GM20000 (cell line): ENCODE measurements around the gene CDC73.

Source experiments
- DNase-seq: peaks from one replicate; pipeline ENCODE4 v3.0.0; 2012; ENCODE audit warnings: low spot score
- TF ChIP-seq, protein P1 (sequence below): IDR thresholded peaks from 2 replicates; pipeline ENCODE4 v1.5.1; 2012; ENCODE audit warnings: mild to moderate bottlenecking, control low read depth; ENCODE audit errors: extremely low read depth, missing control alignments

Gene CDC73

GRCh38 chr1:193144999-193145398 is 23.2 kb downstream of the CDC73 start:
- no peak for DNase-seq

DNA sequence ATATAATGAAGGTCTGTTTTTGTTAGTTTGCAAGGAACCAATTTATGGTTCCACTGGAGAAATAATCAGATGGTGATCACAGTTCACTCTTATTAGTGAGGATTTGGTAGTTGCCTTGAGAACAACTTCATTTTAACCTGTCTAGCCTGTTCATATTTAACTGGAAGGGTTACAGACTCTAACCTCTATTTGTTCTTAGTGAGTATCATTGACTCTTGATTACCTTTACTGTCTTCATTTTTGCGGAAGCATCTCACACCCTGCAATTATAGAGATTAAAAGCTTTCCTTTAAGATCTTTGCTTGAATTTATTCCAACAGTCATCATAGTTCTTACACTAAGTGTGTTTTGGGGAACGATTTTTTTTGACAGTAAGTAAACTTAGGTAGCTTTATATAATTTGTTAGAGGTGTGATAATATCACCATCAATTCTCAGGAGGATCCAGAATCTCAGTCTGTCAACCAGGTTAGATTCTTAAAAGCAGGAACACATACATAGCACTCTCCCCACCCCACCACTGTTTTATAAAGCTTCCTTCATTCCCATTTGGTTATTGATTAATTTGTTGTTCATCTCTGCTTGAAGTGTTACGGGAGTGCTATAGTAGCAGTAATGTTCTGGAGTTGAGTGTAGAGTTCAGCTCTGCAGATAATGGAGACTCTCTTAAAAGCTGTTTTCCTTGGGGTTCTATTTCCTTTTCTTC is 34.4 kb downstream of the CDC73 start:
- TF ChIP-seq, protein P1, sequence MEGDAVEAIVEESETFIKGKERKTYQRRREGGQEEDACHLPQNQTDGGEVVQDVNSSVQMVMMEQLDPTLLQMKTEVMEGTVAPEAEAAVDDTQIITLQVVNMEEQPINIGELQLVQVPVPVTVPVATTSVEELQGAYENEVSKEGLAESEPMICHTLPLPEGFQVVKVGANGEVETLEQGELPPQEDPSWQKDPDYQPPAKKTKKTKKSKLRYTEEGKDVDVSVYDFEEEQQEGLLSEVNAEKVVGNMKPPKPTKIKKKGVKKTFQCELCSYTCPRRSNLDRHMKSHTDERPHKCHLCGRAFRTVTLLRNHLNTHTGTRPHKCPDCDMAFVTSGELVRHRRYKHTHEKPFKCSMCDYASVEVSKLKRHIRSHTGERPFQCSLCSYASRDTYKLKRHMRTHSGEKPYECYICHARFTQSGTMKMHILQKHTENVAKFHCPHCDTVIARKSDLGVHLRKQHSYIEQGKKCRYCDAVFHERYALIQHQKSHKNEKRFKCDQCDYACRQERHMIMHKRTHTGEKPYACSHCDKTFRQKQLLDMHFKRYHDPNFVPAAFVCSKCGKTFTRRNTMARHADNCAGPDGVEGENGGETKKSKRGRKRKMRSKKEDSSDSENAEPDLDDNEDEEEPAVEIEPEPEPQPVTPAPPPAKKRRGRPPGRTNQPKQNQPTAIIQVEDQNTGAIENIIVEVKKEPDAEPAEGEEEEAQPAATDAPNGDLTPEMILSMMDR: no peak
- DNase-seq: no peak

More at GRCh38 chr1:193144999-193145398, 23.2 kb downstream of the CDC73 start:
- TF ChIP-seq, protein P1: no peak

DNA sequence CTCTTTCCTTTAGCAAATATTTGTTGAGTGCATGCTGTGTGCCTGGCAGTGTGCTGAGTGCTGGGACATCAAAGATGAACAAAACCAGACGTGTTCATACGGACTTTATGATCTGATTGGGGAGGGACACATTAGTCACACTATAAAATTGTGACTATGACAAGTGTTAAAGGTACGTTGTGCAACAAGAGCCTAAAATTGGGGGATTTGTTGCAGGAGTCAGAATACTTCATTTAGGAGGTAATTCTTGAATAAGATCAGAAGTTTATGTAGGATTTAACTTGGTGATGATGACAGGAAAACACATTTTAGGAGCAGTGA is 35.0 kb downstream of the CDC73 start:
- TF ChIP-seq, protein P1: no peak
- no peak for DNase-seq

- TF ChIP-seq, protein P1: no peak
- DNase-seq: no peak
These were observed 35.5 kb downstream of the CDC73 start for GRCh38 chr1:193157360-193157759.

DNA sequence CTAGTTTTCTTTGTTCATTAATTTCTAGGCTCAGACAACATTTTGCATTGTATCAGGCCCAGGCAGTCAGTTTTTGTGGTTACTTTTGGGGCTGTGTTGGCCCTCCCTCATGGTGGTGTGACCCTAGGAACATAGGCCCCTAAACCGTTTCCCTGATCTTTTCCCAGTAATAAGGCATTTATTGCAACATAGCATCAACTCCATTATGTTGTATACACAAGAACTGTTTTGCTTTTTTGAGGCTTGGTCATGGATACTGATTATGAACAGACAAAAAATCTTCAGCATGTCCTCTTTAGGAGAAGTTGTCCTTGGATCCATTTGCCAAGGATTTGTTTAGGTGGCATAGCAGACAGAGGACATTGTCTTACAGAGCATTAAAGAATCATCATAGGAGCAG is 54.3 kb downstream of the CDC73 start:
- DNase-seq: no peak
- TF ChIP-seq, protein P1: no peak

- TF ChIP-seq, protein P1: no peak
- DNase-seq: no peak
These were observed 55.0 kb downstream of the CDC73 start for GRCh38 chr1:193176788-193177187.

DNA sequence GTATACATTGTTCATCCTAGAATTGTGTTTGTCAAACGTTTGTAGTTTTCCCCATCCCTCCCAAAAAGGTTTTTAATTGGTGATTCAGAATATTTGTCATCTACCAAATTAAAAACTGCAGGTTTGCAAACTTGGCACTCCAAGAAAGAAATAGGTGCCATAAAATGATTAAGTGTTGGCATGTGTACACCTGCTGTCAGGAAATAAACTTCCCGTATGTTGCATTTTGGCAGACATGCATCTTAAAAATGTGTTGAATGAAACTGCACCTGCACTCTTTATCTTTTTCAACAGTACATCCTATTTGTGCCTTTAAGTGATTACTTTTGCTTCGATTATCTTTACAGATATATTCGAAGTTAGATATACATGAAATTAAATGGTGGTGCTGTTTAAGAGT is 57.3 kb downstream of the CDC73 start:
- DNase-seq: no peak
- TF ChIP-seq, protein P1: no peak
